Hepatocyte (in vitro differentiated cells): ENCODE measurements around the gene PCCA.

Experiments used
- EZH2 ChIP-seq: fragments of 200-600 bp; sonication (generic); IDR thresholded peaks from 2 replicates; pipeline ENCODE4 v1.6.1; 2016; ENCODE audit warnings: antibody characterized with exemption, mild to moderate bottlenecking, borderline replicate concordance
- EZH2phosphoT487 ChIP-seq: fragments of 200-600 bp; sonication (generic); IDR thresholded peaks from one replicate; pipeline ENCODE4 v1.6.1; 2018; ENCODE audit warnings: antibody characterized with exemption, mild to moderate bottlenecking, low read depth, moderate library complexity; ENCODE audit not compliant: unreplicated experiment, severe bottlenecking
- TF ChIP-seq, protein P1 (sequence below): fragments of 200-600 bp; sonication (generic); IDR thresholded peaks from 2 replicates; pipeline ENCODE4 v1.5.1; 2016; ENCODE audit warnings: antibody characterized with exemption, mild to moderate bottlenecking; ENCODE audit not compliant: poor library complexity

DNA sequence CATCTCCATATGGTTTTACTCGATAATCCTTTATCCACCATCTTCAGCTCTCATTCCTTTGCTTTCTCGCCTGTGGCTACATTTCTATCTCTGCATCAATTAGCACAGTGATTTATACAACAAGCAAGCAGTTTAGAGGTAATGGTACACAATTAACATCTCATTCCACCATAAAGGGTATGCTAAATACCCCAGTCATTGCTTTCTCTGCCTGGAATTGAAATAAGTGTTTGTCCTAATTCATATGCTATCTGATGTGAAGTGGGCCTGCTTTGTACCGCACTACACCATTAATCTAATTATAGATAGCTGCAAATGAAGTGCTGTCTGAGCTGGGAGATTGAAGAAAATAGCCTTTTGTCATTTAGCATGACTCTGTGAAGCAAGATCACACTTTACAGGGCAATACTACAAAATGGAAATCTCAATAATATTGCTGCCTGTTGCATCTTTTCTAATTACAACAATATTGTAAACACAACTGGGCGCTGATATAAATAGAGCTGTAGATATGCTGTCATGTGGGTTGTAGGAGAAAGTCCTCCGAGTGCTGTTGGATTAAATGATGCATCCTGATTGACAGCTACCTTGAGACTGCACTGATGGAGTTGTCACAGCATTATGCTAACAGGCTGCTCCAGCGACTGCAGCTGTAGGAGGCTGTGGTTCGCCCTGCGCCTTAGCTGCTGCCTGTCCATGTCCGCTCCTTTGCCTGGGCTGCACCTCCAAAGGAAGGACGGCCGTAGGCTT, 421.5 kb downstream of the PCCA start:
- TF ChIP-seq, protein P1, sequence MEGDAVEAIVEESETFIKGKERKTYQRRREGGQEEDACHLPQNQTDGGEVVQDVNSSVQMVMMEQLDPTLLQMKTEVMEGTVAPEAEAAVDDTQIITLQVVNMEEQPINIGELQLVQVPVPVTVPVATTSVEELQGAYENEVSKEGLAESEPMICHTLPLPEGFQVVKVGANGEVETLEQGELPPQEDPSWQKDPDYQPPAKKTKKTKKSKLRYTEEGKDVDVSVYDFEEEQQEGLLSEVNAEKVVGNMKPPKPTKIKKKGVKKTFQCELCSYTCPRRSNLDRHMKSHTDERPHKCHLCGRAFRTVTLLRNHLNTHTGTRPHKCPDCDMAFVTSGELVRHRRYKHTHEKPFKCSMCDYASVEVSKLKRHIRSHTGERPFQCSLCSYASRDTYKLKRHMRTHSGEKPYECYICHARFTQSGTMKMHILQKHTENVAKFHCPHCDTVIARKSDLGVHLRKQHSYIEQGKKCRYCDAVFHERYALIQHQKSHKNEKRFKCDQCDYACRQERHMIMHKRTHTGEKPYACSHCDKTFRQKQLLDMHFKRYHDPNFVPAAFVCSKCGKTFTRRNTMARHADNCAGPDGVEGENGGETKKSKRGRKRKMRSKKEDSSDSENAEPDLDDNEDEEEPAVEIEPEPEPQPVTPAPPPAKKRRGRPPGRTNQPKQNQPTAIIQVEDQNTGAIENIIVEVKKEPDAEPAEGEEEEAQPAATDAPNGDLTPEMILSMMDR = no peak
- no peak for TF ChIP-seq EZH2
- no peak for TF ChIP-seq EZH2phosphoT487
